Fibroblast of peridontal ligament (primary cell): ENCODE data around the gene DICER1.
"Not testable (repeated sequence)": the region's sequence is repeated elsewhere in the genome, so short reads cannot be mapped to it uniquely, and the experiment has no call there.

Experiments
- DNase-seq: peaks from one replicate; pipeline ENCODE4 v3.0.0-alpha.2; 2010; ENCODE audit errors: extremely low read depth

The DICER1 gene

DNA sequence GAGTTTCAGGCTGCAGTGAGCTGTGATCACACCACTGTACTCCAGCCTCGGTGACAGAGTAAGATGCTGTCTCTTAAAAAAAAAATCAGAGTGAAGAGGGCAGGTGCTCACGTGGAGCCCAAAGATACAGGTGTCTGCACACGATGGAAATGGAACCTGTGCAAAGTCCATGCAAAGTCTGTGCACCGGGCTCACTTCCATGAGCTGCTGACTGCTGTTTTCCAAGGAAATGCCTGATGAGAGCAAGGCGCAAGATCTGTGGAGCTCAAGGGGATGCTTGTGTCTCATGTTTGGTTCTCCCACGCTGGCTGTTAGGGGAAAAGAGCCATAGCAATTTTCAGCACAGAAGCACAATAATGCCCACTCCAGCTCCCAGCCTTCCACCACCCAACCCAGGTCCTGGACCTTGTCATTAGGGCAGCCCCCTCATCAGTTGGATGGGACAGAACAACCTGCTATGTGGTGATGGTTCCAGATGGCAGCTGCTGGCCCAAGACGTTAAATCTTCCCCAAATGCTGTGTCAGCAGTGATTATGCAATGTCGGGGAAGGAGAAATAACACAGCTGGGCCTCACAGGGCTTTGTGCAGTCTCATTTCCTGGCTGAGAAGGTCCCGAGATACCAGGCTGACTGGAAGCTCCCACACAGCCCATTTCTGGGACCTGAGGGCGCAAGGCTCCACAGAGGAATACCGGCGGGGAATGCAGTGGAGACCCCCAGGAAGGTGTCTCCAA lies 27.9 kb upstream of the DICER1 start:
- peak; percentile 28 for DNase-seq

- DNase-seq: peak; percentile 16
Measured at GRCh38 chr14:95184413-95184790, 27.1 kb upstream of the DICER1 start.

DNA sequence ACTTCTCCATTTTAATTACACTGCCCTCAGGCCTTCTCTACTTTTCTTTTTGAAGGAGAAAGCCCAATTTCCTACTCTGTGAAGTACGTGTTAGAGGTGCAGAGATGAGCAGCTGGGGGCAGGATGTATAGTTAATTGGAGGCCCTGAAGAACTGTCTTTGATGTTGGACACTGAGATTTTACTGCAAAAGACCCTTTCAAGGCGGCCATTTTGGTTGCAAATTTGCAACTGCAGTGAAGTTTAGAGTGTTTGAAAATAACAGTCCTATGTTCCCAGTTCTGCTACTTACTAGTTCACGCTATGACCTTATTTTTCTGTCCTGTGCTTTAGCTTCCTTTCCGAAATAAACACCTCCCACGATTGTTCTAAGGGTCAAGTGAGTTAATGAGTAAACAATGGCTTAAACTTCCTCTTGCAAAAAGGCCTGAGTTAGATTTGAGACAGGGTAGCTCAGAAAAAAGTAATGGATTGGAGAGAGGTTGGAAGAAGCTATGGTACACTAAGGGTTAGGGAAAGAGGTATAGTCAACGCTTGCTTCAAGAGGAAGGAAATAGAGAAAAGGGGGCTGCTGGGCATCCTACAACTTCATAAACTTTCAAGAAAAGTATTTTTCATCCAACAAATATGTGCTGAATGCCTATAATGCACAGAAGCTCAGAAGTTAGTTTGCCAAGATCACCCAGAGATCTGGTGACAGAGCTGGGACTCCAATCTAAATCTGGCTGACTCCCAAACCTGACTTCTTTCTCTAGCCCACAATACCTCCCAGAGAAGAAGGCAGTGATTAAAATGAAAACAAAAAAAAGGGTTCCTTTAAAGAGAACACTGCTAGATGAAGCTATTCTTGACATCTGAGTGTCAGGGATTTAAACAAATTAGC lies 26.4 kb upstream of the DICER1 start:
- DNase-seq: no peak

DNA sequence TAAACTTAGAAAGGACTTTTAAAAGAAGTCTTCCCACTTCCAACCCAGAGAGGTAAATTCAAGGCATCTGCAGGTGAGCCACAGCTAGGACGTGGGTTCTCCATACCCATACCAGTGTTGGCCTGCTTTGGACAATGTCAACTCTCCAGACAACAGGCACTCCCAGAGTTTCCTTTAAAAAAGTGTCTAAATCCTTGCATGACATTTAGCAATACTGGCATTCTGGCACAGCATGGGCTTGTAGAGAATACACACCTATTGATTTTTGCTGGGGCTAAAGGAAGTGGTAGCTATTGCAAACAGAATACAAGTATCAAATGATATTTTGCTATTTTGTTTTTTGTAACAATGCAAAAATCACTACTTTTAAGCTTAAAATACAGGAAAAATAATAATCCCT lies 25.8 kb upstream of the DICER1 start:
- DNase-seq: no peak

GRCh38 chr14:95182379-95182778 lies 25.1 kb upstream of the DICER1 start:
- no peak for DNase-seq

DNA sequence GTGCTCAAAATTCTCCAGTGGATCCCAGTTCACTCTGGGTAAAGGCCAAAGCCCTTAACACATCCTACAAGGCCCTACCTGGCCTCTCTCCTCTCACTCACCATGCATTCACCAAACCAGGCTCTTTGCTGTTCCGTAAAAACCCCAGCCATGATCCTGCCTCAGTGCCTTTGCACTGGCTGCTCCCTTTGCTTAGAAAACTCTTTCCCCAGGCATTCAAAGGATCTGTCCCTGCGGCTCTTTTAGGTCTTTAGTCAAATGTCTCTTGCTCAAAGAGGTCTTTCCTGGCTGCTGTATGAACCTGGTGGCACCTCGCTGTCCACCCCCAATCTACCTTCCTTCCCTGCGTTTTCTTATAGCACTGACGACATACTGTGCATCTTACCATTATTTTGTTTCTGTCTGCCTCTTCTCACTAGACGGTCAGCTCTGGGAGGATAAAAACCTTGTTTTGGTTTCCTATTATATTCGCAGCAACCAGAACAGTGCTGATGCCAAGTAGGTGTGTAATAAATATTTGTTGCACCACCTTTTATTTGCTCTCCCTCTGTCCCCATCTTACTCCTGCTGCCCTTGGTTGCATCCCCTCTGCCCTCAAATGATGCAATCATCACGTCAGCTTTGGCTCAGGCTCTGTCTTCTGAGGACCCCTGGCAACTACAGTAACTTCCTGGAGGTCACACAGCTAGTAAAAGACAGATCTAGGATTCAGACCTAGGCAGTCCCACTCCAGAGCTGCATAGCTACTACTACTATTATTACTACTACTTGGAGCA lies 23.8 kb upstream of the DICER1 start:
- no peak for DNase-seq

- DNase-seq: not testable (repeated sequence)
Measured at GRCh38 chr14:95175670-95176069, 18.3 kb upstream of the DICER1 start.

DNA sequence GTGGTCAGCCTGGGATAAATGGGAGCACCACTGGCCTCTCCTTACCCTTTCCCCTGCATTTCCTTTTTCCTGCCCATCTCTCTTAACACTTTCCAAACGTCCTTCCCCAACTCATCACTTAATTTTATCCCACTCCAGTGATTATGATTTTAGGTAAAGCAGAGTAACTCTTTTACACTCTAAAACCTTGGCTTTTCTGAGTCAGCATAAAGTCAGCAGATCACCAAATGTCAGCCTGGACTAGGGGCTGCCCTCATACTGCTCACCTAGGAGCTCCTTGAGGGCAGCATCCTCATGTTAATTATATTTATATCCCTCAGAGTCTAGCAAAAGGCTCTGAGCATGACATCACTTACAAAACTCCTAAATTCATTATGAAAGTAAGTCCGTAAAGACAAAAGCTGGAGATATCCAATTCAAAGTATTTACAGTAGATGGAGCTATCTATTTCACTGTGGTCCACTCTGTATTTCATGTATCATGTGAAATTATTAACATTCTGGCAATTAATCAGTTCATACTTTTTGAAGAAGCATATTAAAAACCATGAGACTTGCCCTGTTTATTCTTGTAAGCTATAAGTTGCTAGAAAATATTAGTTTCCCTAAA lies 17.0 kb upstream of the DICER1 start:
- peak; percentile 33 for DNase-seq

- DNase-seq: no peak
Measured at GRCh38 chr14:95173518-95173917, 16.2 kb upstream of the DICER1 start.

- DNase-seq: no peak
Measured at GRCh38 chr14:95167177-95167576, 9.8 kb upstream of the DICER1 start.

- DNase-seq: no peak
Measured at GRCh38 chr14:95165517-95165916, 8.2 kb upstream of the DICER1 start.

GRCh38 chr14:95164506-95164905 lies 7.2 kb upstream of the DICER1 start:
- DNase-seq: no peak

GRCh38 chr14:95163666-95164065 lies 6.3 kb upstream of the DICER1 start:
- DNase-seq: no peak

GRCh38 chr14:95163132-95163531 lies 5.8 kb upstream of the DICER1 start:
- DNase-seq: no peak

DNA sequence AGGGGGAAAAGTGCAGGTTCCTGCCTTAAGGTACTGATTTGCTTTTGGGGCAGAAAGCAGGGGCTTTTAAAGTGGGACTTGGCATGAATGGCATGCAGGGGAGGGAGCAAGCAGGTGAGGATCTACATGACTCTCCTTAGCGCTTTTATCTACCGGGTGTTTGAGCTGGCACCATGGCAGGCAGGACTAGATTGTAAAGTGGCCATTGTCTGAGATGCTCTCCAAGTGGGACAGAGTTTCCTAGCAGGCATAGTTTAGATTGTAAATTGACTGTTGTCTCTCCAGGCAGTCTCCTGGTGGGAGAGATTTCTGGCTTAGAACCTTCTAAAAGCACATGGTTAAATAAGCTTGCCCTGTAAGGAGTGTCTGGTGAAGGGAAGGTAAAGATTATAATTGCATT lies 5.3 kb upstream of the DICER1 start:
- no peak for DNase-seq

- DNase-seq: no peak
Measured at GRCh38 chr14:95157048-95157326, 342 bp downstream of the DICER1 start.

DNA sequence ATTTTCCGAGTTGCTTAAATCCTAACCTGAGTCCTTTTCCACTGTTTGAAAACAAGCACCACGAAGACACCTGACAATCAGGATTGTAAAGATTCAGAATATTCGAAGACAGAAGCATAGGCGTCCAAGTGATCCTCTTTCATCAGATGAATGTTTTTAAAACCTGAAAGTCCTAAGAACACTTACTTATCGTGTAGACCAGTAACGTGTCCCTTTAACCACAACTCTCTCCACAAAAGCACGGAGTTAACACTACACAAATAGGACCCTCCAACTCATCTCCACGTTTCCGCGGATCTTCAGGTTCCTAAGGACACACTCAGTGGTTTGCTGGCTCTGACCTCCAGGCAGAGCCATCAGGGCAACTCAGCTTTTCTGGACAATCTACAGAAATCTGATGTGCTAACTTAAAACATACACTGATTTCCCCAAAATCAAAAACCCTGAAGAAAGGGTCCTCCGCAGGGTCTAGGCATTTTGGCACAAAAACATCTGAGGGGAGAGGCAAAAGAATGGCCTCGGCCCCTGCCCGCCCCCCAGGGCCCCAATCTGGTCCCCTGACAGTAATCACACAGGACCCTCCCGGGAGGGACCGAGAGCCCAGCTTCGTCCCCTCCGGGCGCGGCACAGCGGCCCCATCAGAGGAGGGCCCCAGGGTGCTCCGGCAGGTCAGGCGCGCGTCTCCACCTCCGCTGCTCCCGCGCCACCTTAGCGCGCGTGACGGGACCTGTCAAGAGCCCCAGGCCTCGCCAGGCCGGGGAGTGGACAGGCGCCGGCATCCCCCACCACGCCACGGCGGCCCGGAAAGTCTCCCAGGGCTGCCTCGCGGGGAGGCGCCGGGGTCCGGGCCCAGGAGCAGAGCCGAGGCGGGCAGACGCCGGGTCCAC lies 925 bp downstream of the DICER1 start:
- DNase-seq: peak; percentile 31

- no peak for DNase-seq
Measured at GRCh38 chr14:95155045-95155444, 2.3 kb downstream of the DICER1 start.

- no peak for DNase-seq
Measured at GRCh38 chr14:95153866-95154265, 3.5 kb downstream of the DICER1 start.

DNA sequence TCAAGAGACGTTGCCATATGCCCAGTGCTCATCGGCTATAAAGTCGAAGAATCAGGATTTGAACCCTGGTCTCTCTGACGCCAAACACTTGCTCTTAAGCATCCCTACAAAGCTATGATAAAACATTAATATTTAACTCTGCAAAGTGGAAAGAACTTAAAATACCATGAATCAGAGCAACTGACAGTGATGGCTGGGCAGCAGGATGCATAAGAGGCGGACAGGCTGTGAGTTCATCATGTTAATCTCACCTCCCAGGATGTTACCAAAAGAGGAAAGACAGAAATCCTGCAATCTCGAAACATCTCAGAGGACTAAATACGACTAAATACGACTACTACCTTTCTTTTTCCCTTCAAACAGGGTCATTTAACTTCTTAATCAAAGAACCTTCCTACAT lies 5.8 kb downstream of the DICER1 start:
- DNase-seq: no peak

DNA sequence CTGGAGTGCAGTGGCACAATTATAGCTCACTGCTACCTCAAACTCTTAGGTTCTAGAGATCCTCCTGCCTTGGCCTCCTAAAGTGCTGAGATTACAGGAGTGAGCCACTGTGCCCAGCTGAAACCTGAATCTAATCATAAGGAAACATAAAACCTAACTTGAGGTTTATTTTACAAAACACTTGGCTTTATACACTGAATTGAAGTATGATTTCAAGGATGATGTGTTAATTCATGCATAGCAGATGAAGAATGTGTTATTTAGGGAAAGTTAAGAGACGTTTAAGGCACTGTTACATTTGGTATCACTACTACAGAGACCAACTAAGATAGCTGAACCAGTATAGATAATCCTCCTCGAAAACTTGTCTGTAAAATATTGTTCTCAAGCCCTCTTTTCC lies 6.4 kb downstream of the DICER1 start:
- DNase-seq: peak; percentile 51
